H1 (cell line): ENCODE measurements around the gene MCL1. TPM values are rescaled to one million over a fixed set of nuclear protein-coding genes. Genes with fewer than 3 reads are reported as not detected.
A peak's percentile ranks its signal among the peaks of the same experiment; 100 is the strongest.

ENCODE experiments used
- KDM4A ChIP-seq: IDR thresholded peaks from one replicate; pipeline ENCODE4 v1.7.1; 2012; ENCODE audit warnings: low read depth, mild to moderate bottlenecking, moderate library complexity, low read length, inconsistent platforms; ENCODE audit not compliant: severe bottlenecking
- MAFK ChIP-seq: IDR thresholded peaks from 2 replicates; pipeline ENCODE4 v1.6.1; 2012; ENCODE audit warnings: low read depth, mild to moderate bottlenecking, improper control_type of control experiment, low read length
- SIN3A ChIP-seq, 2 experiments: IDR thresholded peaks in 1 of 2; conservative IDR thresholded peaks in 1 of 2; 2 replicates each; pipeline ENCODE4 v1.6.1; 2011 to 2012; ENCODE audit warnings: low read length in 2 of 2, improper control_type of control experiment in 1 of 2, low read depth in 1 of 2, mild to moderate bottlenecking in 1 of 2
- SRF ChIP-seq: IDR thresholded peaks from 2 replicates; pipeline ENCODE4 v1.6.1; 2011; ENCODE audit warnings: mild to moderate bottlenecking, low read depth, low read length, moderate library complexity
- polyA plus RNA-seq, 7 experiments: library from polyadenylated mRNA; depleted of rRNA in 3 of 7; stranded (reverse) in 5 of 7; unstranded in 2 of 7; fragments of >200 nt in 5 of 7; fragments of 200-250 nt in 2 of 7; gene quantifications; 1 replicate in 5 of 7; 2 replicates in 1 of 7; 4 replicates in 1 of 7; pipeline versions ENCODE4 v1.2.1 to v1.2.3, GENCODE V29; 2011 to 2013; ENCODE audit warnings: missing spikeins in 2 of 7, mixed read lengths in 2 of 7
- total RNA-seq: library from RNA; stranded (reverse); fragmentation: NEBNext Ultra II Directional; extraction: Animal tissue kit (Norgen Biotek cat#: 25700); gene quantifications from 2 replicates; pipeline ENCODE4 v1.2.1, GENCODE V29; 2021

MCL1 gene
- total and polyA plus RNA-seq, 2 of the 8 experiments (the other 6 are each of a cell fraction or from before 2014, with no cell fraction given), result 61.1 to 218 TPM

DNA sequence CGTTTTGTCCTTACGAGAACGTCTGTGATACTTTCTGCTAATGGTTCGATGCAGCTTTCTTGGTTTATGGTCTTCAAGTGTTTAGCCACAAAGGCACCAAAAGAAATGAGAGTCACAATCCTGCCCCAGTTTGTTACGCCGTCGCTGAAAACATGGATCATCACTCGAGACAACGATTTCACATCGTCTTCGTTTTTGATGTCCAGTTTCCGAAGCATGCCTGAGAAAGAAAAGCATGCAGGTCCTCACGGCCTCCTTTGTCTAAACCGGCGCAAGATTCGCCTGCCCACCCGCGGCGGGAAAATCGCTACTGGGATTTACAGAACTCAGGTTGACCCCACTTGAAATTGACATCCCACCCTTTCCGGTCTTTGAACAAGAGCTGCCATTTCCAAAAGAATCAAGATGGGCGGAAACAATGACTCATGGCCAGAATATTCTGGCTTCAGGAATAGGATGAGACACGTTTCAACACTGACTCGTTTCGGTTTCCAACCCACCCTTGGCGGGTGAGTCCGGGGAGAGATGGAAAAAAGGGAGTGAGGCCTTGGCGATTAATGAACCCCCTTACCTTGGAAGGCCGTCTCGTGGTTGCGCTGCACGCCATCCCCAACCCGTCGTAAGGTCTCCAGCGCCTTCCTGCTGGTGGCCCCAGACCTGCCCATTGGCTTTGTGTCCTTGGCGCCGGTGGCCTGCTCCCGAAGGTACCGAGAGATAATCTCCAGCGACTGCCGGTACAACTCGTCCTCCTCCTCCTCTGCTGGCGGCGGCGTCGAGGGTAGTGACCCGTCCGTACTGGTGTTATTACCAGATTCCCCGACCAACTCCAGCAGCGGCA lies 919 bp downstream of the MCL1 start (continued):
- TF ChIP-seq MAFK (no peak), SIN3A (conservative IDR thresholded peaks at IDR 0.05 in 1 of 2, IDR thresholded peaks at IDR 0.05 in 1 of 2; ENCODE audit: low read depth in 1 of 2, low read length in 2 of 2) (peak in 1 of 2 experiments; percentile 58; a peak in 1 of 4 replicates), KDM4A (no peak), SRF (0 out of 2 replicates have a peak, but pooled peaks have one; percentile 4)
